HG02970 (cell line): ENCODE data around the gene ZNF106.

Source experiments
- ATAC-seq: cut with Tn5 transposase; IDR thresholded peaks from one replicate; pipeline ENCODE4 v1.9.1; 2021; ENCODE audit warnings: mild to moderate bottlenecking, moderate library complexity, moderate number of reproducible peaks; ENCODE audit not compliant: unreplicated experiment, low FRiP score

ZNF106 gene

DNA sequence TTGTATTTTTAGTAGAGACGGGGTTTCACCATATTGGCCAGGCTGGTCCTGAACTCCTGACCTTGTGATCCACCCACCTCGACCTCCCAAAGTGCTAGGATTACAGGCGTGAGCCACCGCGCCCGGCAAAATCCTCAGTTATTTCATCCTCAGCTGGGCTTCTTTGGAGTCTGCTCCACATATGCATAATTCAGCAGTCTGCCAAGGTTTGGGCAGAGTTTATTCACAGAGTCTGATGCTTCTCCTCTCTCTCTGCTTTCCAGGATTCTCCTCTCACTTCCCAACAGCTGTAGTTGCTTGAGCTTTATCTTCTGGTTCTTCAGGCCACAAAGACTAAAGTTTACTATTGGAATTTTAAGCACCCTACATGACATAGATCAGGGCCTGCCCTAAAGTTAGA, 8.2 kb downstream of the ZNF106 start:
- no peak for ATAC-seq

DNA sequence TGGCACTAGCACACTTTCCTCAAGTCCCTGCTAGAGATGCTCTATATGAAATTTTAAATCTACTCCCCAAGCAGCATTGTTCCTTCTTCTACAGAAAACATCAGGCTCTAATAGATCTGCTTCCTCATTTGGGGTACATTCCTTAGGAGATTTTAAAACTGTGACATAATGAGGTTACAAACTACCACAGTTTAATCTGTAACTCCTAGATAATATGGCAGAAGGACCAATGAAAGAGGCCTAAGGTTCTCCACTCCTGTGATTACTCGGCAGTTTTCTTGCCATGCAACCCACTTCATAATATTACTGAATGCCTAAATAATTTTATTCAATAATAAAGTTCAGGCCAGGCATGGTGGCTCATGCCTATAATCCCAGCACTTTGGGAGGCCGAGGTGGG, 16.1 kb downstream of the ZNF106 start:
- no peak for ATAC-seq

DNA sequence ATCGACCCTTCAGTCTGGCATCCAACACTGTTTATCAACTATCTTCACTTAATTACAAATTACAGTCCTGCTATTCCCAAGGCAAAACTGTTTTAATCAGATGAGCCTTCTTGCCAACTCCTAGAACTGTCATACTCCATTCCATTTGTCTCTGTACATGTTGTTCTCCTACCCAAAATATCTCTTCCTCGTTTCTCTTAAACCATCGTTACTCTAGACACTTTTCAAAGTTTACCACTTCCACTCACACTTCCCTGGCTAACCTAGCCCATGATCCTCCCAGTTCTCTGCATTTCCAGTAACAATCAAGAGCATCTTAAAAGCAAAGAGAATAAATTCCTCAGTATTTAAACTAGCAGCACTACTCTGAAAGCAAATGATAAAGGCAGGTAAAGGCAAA, 19.9 kb downstream of the ZNF106 start:
- no peak for ATAC-seq

DNA sequence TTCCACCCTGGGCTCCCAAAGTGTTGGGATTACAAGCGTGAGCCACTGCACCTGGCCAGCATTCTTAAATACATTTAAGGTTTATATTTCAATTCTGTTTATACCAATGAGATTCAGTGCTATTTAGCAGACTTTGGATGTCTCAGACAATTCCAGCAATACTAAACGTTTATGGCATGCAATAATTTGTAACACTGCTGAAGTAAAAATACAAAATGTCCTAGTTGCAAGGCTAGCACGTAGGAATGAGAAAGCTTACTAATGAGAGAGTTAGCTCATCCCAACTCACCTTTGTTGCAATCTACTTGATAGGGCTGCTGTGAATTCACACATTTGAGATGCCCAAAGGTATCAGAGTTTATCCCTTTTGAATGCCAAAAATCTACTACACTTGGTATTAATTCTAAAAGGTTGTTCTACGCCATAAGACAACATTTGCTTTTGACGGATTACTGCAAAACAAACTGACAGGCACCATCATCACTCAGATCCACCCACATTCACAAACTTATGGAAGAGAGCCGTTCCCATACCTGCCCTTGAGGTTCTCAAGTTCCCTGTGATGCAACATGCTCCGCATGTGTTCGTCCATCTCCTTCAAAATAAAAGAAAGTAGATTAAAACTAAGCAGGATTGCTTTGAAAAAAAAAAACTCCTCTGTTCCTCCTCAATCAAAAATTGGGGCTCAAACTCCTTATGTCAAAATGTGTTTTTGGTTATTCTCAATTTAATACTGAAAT, 25.3 kb downstream of the ZNF106 start:
- no peak for ATAC-seq

DNA sequence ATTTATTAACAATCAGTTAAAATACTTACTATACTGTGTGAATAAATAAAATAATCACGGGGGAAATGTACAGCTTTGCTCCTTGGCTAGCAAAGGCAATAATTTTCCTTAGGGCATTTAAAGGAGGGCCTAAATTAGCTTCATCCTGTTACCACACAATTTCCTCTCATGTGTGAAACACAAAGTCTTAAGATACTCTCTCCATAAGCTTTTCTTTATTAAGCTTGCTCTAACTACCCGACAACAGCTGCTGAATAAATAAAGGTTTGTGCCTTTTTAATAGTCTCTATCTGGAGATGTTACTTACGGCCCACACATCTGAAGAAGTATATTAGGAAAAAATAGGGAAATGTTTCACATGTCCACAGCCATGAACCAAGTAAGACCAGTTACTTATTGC, 29.7 kb downstream of the ZNF106 start:
- ATAC-seq = no peak

DNA sequence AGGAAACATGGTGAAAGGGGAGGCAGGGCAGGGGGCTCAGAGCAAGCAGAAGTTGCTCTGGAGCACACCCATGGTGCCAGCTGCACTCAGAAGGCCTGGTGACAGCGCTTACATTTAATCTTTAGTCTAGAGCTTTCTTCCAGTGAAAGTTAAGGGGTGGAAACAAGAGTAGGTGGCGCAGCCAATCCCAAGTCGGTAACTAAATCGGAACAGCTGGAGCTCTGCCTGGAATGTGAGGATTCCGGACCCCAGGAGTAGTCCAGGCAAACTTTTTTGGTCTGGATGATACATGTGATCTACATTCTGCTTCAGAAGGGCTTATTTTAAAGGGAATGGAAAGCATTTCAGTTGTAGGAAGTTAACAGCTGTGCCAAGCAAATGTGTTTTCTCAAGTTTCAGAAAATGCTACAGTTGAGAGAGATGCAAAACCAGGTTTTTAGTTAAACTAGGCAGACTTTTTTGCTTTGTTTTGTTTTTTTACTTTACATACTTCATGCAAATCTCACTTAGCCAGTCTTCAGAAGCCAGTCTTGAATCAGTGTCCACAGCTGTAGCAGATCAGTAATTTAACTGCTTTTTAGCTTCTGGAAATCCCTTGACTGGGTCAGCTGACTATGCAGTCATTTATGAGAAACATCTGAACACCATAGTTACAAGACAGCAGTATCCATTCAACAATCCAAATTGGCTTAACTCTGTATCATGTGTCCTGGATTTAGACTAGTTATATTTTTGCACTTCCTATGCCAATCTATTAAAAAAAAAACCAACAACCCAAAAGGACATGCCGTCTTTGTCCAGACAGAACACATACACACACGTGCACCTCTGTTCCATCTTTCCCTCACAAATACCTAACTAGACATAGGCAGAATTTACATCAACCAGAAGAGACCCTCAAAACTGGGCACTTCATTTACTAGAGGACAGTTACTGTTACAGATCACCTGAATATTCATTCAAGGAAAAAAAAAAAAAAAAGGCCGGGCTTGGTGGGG, 33.2 kb downstream of the ZNF106 start:
- ATAC-seq = no peak

DNA sequence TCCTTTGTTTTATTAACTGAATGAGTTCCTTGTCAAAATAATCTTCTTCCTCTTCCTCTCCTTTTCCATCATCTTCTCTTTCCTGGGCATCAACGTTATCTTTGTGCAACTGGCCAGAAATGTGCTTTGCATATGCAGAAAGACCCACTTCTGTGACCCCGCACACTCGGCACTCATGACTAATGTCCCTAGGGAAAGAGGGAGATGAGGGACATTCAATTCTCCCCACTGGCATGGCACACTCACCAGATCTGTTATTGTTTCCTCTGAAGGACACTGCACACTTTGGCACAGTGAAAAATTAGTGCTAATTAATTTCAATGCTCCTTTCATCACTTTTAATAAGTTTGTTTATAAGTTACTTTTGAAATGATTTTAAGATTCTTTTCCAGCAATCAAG, 34.0 kb downstream of the ZNF106 start:
- ATAC-seq = no peak

DNA sequence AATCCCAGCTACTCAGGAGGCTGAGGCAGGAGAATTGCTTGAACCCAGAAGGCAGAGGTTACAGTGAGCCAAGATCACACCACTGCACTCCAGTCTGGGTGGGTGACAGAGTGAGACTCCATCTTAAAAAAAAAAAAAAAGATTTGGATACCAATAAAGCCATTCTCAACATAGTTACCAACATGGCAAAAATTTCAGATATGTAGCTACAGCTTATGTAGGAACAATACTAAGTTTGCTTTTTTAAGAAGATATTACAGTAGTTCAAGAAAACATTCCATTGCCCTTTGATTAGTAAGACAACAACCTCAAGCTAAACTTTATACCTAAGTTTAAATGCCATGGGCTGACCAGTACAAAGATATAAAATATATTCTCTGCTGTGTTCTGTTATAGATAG, 34.4 kb downstream of the ZNF106 start:
- ATAC-seq = no peak

DNA sequence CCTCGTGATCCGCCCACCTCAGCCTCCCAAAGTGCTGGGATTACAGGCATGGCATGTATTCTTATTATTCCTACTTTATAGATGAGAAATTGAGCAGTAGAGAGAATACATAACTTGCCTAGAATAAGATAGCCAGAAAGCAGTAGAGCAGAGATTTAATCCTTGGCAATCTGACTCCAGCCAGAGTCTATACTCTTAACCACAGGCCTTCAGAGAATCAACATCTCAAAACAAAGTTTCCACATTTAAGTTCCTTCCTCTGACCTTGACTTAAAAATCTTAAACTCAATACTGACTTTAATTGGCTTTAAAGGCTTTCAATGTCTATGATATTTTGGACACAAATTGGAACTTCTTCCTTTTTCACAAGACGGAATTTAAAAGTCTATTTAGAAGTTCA, 37.1 kb downstream of the ZNF106 start:
- no peak for ATAC-seq

DNA sequence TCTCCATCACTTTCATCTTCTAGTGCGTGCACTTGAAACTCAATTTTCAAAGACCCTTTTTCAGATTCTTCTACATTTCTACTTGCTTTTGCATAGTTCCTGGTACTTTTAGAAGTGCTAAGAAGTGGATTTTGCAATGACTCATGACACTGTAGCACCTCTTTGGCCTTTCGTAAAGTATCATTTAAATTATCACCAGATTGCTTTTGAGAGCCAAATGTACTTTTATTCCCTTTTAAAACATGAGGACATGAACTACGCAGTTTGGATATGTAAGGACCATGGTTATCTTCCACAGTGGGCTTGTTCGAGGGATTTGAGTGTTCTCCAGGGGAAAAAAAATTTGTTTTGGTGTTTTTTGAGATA, 40.5 kb downstream of the ZNF106 start:
- ATAC-seq = no peak

DNA sequence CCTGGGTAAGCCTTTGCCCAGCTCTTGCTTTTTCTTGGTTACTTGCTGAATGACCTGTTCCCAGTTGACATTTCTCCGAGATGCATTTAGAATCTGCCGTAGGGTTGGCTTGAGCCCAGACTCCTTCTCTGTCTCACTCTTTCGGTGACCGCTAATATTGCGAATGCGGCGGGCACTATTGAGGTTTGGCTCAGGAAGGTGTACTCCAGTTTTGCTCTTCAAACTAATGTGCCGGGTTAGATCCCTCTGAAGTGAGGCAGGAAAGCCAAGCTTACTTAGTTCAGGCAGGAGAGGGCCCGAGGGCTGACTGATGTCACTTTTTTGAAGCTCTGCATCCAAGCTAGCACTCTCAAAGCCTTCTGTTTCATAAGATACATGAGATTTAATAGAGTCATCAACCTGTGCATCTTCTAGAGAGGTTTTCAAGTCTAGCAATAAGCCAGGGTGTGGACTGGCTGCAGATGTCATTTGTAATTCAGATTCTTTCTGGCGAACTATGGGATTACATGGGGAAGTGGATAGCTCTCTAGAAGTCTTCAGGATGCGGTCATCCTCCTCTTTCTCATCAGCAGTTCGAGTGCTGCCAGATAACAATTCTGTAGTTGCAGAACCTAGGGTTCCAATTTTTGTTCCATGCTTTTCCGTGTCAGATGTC, 41.0 kb downstream of the ZNF106 start:
- ATAC-seq = no peak

DNA sequence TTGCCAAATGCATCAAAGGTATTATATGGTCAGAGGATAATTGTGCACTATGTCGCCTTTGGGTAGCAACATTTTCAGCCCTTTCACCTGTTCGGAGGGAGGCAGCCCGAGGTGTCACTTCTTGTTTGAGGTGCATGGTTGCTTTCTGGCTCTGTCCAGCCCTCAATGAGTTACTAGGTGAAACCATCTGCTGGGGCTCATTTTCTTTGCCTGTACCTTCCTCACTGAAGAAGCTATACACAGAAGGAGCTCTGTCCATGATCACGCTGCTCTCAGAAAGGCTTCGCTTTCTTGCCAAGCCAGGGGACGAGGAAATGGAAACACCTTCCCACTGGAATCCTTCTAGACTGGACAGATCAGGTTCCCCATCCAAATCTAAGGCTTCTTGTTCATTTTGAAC, 42.7 kb downstream of the ZNF106 start:
- no peak for ATAC-seq

DNA sequence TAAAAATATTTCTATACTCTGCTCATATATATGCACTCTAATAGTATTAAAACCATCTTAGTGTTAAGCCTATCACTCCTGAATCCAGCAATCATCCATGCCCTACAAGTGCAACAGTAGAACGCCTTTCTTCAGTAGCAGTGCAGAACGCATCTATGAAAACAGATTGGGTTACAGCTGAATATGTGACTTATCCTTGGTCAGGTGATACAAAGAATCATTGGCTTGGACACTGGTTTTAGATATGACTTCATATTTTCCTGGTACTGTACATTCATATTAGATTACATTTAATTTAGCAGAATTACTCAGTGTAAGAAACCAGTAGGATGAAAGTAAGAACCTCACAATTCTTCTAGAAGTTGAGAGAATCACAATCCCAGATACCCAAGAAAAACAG, 43.3 kb downstream of the ZNF106 start:
- no peak for ATAC-seq

DNA sequence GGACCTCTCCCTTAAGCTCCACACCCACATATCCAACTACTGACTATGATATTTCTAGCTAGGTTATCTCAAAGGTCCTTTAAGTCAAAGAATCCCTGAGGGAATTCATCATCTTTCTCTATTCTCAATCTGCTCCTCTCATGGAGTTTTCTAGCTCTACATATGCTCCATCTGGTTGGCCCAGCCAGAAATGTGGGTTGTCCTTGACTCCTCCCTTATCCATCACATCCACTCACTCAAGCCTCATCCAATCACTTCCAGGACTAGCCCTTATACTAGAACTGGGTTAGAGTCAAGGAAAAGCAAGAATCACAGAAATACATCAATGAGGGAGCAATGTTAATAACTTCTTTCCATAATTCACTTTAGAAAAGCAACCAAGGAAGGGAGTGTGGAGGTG, 45.4 kb downstream of the ZNF106 start:
- ATAC-seq = no peak

DNA sequence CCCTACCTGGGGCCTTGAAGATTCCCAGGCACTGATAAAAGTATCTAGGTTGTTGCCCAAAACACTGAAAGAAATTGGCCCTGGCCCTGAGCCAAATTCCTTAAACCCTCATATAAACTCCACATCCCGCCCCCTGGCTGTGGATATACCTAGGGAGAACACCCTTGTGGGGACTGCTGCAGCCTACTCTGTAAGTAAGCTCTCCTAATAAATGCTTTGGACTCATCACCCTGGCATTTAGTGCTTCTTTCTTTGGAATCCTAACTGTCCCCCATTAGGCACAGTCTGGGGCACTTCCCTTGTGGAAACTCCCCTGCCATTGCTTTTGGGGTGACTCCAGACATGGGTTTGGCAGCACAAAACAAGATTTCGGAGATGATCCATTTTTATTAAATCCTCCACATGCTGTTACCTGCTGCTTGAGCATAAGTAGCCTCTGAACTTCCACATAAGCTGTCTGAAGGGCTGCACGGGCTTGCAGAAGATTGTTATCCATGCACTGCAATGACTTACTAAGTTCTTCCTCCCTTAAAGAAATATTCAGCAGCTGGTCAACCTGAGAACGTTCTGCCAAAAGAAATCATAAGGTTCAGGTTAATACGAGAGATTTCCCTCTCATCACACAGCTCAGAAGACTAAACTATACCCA, 46.4 kb downstream of the ZNF106 start:
- ATAC-seq = no peak

DNA sequence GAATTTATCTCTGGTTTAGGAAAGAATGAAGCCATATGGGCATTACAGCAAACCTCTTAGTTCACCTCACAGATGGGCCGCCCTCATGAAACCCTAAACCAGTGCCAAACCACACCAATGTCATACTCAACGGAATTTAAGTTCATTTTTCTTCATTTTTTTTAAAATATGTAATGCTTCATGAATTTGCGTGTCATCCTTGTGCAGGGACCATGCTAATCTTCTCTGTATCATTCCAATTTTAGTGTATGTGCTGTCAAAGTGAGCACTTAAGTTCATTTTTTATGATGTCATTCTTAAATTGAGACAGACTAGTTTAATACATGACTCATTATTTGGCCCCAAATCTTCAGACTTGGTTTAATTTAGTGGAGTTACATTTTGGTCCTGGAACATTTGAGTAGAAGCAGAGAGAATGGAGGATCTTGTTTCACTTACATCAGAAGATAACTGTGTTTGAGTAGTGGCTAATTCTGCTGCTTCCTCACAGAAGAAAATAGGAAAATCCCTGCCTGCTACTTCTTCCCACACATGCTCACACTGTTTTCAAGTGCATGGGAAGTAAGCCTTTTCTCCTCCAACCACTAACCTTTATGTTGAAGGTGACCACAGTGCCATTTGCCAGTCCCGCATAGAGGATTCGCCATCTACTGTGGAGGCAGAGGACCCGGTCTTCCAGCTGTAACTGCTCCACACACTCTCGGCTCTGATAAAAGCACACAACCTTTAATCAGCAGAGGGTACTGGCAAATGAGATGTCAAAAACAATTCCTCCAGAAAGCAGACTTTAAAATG, 63.3 kb downstream of the ZNF106 start:
- no peak for ATAC-seq

DNA sequence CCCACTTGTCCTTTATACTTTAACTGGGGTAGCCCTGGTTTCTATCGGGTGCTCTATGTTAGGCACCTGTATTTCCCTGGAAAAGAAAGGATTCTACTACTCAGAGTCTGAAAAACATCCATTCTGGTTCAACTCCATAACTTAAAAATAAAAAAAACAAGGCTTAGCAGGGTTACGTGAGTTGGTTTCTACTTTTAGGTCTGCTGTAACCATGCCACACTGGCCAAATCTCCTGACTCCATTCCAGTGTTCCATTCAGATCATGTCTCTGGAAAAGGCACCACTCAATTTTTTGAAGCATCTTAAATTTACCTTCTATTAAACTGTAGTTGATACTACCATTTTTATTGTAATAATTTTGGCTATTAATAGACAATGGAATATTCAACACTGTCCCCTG, 69.6 kb downstream of the ZNF106 start:
- ATAC-seq = no peak

DNA sequence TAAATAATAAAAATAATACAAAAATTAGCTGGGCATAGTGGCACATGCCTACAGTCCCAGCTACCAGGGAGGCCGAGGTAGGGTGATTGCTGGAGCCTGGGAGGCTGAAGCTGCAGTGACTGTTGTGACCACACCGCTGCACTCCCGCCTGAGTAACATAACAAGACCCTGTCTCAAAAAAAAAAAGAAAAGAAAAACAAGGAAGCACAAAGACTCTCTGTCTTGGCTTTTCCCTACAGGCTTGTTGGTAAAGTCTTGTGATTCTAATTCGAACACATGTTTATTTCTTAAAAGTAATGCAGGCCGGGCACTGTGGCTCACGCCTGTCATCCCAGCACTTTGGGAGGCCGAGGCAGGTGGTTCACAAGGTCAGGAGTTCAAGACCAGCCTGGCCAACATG, 71.6 kb downstream of the ZNF106 start:
- no peak for ATAC-seq

DNA sequence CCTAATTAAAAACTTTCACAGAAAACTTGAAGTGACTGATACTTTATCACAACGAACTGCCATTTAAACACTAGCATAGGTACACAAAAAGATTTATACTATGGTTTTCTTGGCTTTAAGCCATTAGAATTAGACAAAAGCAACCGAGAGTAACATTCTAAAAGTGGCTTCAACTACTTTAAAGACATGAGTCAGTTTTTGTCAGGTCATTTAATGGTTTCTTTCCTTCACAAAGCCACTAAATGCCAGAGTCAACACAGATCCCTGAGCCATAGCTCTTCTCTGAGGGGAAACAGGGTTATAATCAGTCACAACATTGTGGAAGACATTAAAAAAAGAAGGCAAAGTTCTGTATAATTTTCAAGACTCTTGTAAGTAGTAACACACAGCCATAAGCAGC, 77.0 kb downstream of the ZNF106 start:
- no peak for ATAC-seq

DNA sequence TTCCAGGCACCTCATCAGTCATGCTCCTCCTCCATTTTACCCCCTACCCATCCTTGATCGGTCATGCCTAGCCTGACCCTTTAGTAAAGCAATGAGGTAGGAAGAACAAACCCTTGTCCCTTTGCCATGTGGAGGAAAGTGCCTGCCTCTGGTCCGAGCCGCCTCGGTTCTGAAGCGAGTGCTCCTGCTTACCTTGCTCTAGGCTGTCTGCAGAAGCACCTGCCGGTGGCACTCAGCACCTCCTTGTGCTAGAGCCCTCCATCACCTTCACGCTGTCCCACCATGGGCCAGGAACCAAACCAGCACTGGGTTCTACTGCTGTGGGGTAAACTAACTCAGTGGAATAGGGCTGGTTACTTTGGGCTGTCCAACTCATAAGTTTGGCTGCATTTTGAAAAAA, 79.1 kb downstream of the ZNF106 start:
- no peak for ATAC-seq
